SK-N-MC (cell line): ENCODE measurements around the gene PRDM16.

Source experiments
- EZH2 ChIP-seq: fragments of 200-600 bp; sonication (generic); IDR thresholded peaks from one replicate; pipeline ENCODE4 v1.6.1; 2017; ENCODE audit warnings: antibody characterized with exemption
- FOXP2 ChIP-seq: optimal IDR thresholded peaks from 2 replicates; pipeline ENCODE3; 2011; ENCODE audit warnings: mild to moderate bottlenecking, moderate library complexity; ENCODE audit not compliant: insufficient read depth; ENCODE audit errors: extremely low read length, control extremely low read depth
- POLR2AphosphoS5 ChIP-seq: IDR thresholded peaks from 2 replicates; pipeline ENCODE4 v1.6.1; 2012; ENCODE audit warnings: mild to moderate bottlenecking, low read depth, low read length, borderline replicate concordance

DNA sequence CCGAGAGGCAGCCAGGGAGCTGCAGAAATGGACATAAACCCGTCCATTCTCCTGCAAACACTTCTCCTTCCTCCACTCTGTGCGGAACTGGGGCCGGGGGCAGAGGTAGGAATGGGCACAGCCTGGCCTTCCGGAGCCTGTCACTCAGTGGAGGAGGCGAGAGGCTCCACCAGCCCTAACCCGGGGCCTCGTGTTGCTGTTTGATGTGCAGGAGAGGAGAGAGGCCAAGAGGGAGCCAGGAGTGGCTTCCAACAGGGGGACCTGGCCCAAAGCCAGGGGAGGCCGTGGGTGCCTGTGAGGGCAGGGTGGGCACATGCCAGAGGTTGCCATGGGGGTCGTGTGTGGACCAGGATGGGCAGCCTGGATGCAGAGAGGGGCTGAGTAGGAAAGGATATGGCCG, 227.3 kb downstream of the PRDM16 start:
- no peak for TF ChIP-seq EZH2
- no peak for TF ChIP-seq POLR2AphosphoS5
- TF ChIP-seq FOXP2, result no peak
